ENCODE results near the gene NOTUM.

Gene NOTUM

DNA sequence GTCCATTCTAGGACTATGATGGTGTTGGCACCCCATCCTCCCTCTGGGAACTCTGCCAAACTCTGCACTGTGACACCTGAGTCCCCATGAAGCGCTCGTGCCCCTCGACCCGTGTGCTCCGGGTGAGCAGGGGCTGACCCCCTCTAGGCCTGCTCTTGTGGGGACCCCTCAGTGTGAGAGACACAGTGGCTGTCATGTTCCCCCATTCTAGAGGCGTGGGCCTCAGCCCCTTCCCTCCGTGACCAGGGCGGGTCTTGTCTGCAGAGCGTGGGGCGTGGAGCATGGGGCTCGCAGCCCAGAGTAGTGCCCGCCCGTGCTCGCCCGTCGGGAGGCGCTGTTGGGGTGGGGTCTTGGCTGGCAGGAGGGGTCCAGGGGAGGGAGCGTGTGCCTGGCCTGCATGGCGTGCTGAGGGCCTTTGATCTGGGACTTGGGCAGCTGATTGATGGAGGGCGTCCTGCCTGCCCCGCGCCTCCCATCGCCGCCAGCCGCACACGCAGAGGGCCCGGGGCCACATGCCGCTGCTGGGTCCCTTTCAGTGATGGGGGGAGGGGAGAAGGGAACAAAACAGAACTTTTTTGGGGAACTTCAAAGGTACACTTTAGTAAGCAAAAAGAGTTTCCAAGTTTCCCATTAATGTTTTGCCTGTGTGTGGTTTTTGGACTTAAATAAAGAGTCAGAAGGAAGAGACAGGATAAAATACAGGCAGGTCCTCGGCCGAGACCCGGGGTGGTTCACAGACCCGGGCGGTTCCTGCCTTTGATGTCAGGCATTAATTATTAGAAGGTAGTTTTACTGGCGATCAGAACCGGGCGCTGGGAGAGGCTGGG lies 39.2 kb upstream of the NOTUM start:
- H3K27ac ChIP-seq (ENCODE audit: low read depth, low read length) = no peak overlapping the region
- no peak overlapping the region for H3K4me2 ChIP-seq (ENCODE audit: low read length)
- no peaks in the 10 kb centered on the region for H3K36me3 ChIP-seq (ENCODE audit: control insufficient read depth, low read length)
- H3K9me3 ChIP-seq (ENCODE audit: control insufficient read depth, insufficient read depth, low read length) = no peaks in the 10 kb centered on the region
- no peak overlapping the region for H3K4me3 ChIP-seq (ENCODE audit: low read length)
- no peak for TF ChIP-seq EZH2phosphoT487 (IDR thresholded peaks at IDR 0.05; ENCODE audit: borderline replicate concordance, low read length)
- no peak for TF ChIP-seq CTCF (IDR thresholded peaks at IDR 0.05; ENCODE audit: low read depth, low read length, poor library complexity, severe bottlenecking)
- no peaks in the 10 kb centered on the region for H3K4me1 ChIP-seq (ENCODE audit: control insufficient read depth, low read length)
- H3F3A ChIP-seq (ENCODE audit: control insufficient read depth, insufficient read depth) = no peaks in the 10 kb centered on the region
- H3K9me2 ChIP-seq (replicated peaks; ENCODE audit: control insufficient read depth, low read length) = no peaks in the 10 kb centered on the region
- no peaks in the 10 kb centered on the region for H3K79me2 ChIP-seq (ENCODE audit: control insufficient read depth, low read length)
- H3K27me3 ChIP-seq (ENCODE audit: control insufficient read depth, low read length) = no peaks in the 10 kb centered on the region
- no peaks in the 10 kb centered on the region for H4K20me1 ChIP-seq (ENCODE audit: control insufficient read depth, insufficient read depth, low read depth, low read length)

DNA sequence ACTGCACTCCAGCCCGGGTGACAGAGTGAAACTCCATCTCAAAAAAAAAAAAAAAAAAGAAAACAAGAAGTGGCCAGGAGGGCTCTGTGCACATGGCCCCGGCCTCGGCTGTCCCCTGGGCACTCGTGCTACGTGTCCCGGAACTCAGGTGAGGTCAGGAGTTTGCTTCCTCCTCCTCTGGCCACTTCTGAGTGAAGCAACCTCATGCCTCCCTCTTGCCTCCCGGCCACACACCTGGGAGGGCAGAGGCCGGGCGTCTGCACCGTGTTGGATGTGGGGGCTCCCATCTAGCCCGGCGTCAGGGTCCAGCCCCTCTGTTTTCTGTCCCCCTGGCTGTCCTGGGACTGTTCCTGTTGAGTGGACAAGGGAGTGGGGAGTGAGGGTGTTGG lies 38.6 kb upstream of the NOTUM start:
- H3K9me2 ChIP-seq (replicated peaks; ENCODE audit: control insufficient read depth, low read length) = no peaks in the 10 kb centered on the region
- no peaks in the 10 kb centered on the region for H3K79me2 ChIP-seq (ENCODE audit: control insufficient read depth, low read length)
- H3K4me2 ChIP-seq (ENCODE audit: low read length) = no peak overlapping the region
- TF ChIP-seq CTCF (IDR thresholded peaks at IDR 0.05; ENCODE audit: low read depth, low read length, poor library complexity, severe bottlenecking) (no peak), EZH2phosphoT487 (IDR thresholded peaks at IDR 0.05; ENCODE audit: borderline replicate concordance, low read length) (no peak)
- no peaks in the 10 kb centered on the region for H3K27me3 ChIP-seq (ENCODE audit: control insufficient read depth, low read length)
- H3K4me1 ChIP-seq (ENCODE audit: control insufficient read depth, low read length) = no peaks in the 10 kb centered on the region
- H3K36me3 ChIP-seq (ENCODE audit: control insufficient read depth, low read length) = no peaks in the 10 kb centered on the region
- H3K9me3 ChIP-seq (ENCODE audit: control insufficient read depth, insufficient read depth, low read length) = no peaks in the 10 kb centered on the region
- no peaks in the 10 kb centered on the region for H4K20me1 ChIP-seq (ENCODE audit: control insufficient read depth, insufficient read depth, low read depth, low read length)
- no peak overlapping the region for H3K27ac ChIP-seq (ENCODE audit: low read depth, low read length)
- no peak overlapping the region for H3K4me3 ChIP-seq (ENCODE audit: low read length)
- H3F3A ChIP-seq (ENCODE audit: control insufficient read depth, insufficient read depth) = no peaks in the 10 kb centered on the region

DNA sequence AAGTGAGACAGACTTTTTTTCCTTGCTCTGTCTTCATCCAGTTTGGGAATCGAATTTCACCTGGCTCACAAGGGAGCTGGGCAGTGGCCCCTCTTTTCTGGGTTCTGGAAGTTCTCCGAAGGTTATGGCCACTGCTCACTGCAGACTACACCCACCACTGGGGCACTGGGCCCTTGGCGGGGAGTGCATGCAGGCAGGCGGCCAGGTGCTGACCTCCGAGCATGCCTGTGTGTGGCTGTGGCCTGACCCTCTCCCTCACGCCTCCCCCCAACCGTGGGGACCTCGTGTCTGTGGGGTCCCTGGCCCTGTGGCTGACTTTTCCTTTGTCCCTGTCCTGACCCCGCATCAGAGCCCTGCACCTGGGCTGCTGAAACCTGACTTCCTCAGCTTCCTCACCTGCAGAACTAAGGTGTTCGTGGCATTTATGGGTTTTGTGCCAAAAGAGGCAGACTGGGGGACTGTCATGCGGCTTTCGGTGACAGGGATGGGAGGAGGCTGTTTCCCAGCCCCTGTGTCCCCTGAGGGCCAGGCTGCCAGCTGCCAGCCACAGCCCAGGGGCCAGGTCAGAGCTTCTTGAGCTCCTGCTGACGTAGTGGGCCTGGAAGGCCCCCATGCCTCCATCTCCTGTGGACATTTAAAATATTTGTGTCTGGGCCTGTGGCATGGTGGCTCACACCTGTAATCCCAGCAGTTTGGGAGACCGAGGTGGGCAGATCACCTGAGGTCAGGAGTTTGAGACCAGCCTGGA lies 37.9 kb upstream of the NOTUM start:
- Histone ChIP-seq H3K4me1 (ENCODE audit: control insufficient read depth, low read length) (no peaks in the 10 kb centered on the region), H4K20me1 (ENCODE audit: control insufficient read depth, insufficient read depth, low read depth, low read length) (no peaks in the 10 kb centered on the region), H3K79me2 (ENCODE audit: control insufficient read depth, low read length) (no peaks in the 10 kb centered on the region), H3K9me2 (replicated peaks; ENCODE audit: control insufficient read depth, low read length) (no peaks in the 10 kb centered on the region), H3K36me3 (ENCODE audit: control insufficient read depth, low read length) (no peaks in the 10 kb centered on the region), H3K4me2 (ENCODE audit: low read length) (no peak overlapping the region), H3K27me3 (ENCODE audit: control insufficient read depth, low read length) (no peaks in the 10 kb centered on the region), H3K9me3 (ENCODE audit: control insufficient read depth, insufficient read depth, low read length) (no peaks in the 10 kb centered on the region), H3K27ac (ENCODE audit: low read depth, low read length) (no peak overlapping the region), H3K4me3 (ENCODE audit: low read length) (no peak overlapping the region), H3F3A (ENCODE audit: control insufficient read depth, insufficient read depth) (no peaks in the 10 kb centered on the region)
- TF ChIP-seq EZH2phosphoT487 (IDR thresholded peaks at IDR 0.05; ENCODE audit: borderline replicate concordance, low read length) (no peak), CTCF (IDR thresholded peaks at IDR 0.05; ENCODE audit: low read depth, low read length, poor library complexity, severe bottlenecking) (no peak)
